Tongue (tissue), 2 donors: ENCODE results near the gene SLC14A1. TPM values are rescaled to one million over a fixed set of nuclear protein-coding genes. Genes with fewer than 3 reads are reported as not detected.
A peak's percentile ranks its signal among the peaks of the same experiment; 100 is the strongest.

Experiments
- DNase-seq: peaks from one replicate; pipeline ENCODE4 v3.0.0-alpha.2; 2015
- total RNA-seq: library from RNA; depleted of rRNA; stranded (reverse); fragments of >200 nt; gene quantifications from one replicate; pipeline ENCODE4 v1.2.3, GENCODE V29; 2014

The SLC14A1 gene
- 4.0 TPM for total RNA-seq

GRCh38 chr18:45723567-45724355, at the start of gene SLC14A1:
TSS of gene SLC14A1 (plus strand) at chr18:45724181. CDS start at chr18:45730321, 6,140 bp downstream.
- no peak for DNase-seq

- peak; percentile 47 for DNase-seq
These were observed 46.6 kb upstream of the SLC14A1 start for GRCh38 chr18:45677276-45677807.

GRCh38 chr18:45678441-45678840, 45.5 kb upstream of the SLC14A1 start:
- DNase-seq, result no peak

GRCh38 chr18:45678850-45679249, 45.1 kb upstream of the SLC14A1 start:
- no peak for DNase-seq

- no peak for DNase-seq
These were observed 43.8 kb upstream of the SLC14A1 start for GRCh38 chr18:45680066-45680690.

GRCh38 chr18:45682181-45682580, 41.8 kb upstream of the SLC14A1 start:
- no peak for DNase-seq

GRCh38 chr18:45684341-45685115, 39.5 kb upstream of the SLC14A1 start:
- no peak for DNase-seq

- DNase-seq, result peak; percentile 71
These were observed 36.9 kb upstream of the SLC14A1 start for GRCh38 chr18:45686891-45687611.

GRCh38 chr18:45687621-45688020, 36.4 kb upstream of the SLC14A1 start:
- no peak for DNase-seq

GRCh38 chr18:45688113-45688512, 35.9 kb upstream of the SLC14A1 start:
- peak; percentile 24 for DNase-seq

- no peak for DNase-seq
These were observed 35.1 kb upstream of the SLC14A1 start for GRCh38 chr18:45688833-45689232.

- peak; percentile 24 for DNase-seq
These were observed 34.6 kb upstream of the SLC14A1 start for GRCh38 chr18:45689396-45689795.

GRCh38 chr18:45690975-45691815, 32.8 kb upstream of the SLC14A1 start:
- DNase-seq, result peak; percentile 91

GRCh38 chr18:45691816-45692179, 32.2 kb upstream of the SLC14A1 start:
- DNase-seq, result no peak

GRCh38 chr18:45702708-45703265, 21.2 kb upstream of the SLC14A1 start:
- no peak for DNase-seq

- no peak for DNase-seq
These were observed 15.2 kb upstream of the SLC14A1 start for GRCh38 chr18:45708831-45709230.

GRCh38 chr18:45712061-45712460, 11.9 kb upstream of the SLC14A1 start:
- DNase-seq, result no peak

- no peak for DNase-seq
These were observed 10.7 kb upstream of the SLC14A1 start for GRCh38 chr18:45713239-45713638.

- DNase-seq, result no peak
These were observed 8.7 kb upstream of the SLC14A1 start for GRCh38 chr18:45715212-45715780.

- no peak for DNase-seq
These were observed 4.9 kb upstream of the SLC14A1 start for GRCh38 chr18:45719106-45719505.
